IMR-90 (cell line): ENCODE measurements around the gene SYNPO2. TPM values are rescaled to one million over a fixed set of nuclear protein-coding genes. Genes with fewer than 3 reads are reported as not detected.

Source experiments
- ATAC-seq: fragments of 200-7000 bp; cut with Tn5 transposase; 2 replicates; pipeline ENCODE4 v1.9.1; 2020; ENCODE audit warnings: low read depth, mild to moderate bottlenecking, moderate library complexity
- BruUV-seq: library from RNA; stranded (reverse); fragments of 400-500 nt; replicated peaks from 2 replicates; lab custom pipeline; 2021; lab: Mats Ljungman, UMichigan
- CTCF ChIA-PET: fragments of 300-600 bp; formaldehyde crosslinking; extraction: SDS; loops from one replicate; lab custom pipeline; 2021; ENCODE audit warnings: antibody characterized with exemption; lab: Yijun Ruan, JAX
- POLR2A ChIA-PET: fragments of 300-600 bp; sonication (Branson Sonifier 250); formaldehyde crosslinking; loops from one replicate; lab custom pipeline; 2022; ENCODE audit warnings: antibody characterized with exemption; ENCODE audit not compliant: unreplicated experiment; lab: Charles Lee
- DNase-seq: peaks from one replicate; pipeline ENCODE4 v3.0.0; 2013
- H2AFZ ChIP-seq: replicated peaks from 2 replicates; pipeline ENCODE3; 2013; ENCODE audit warnings: low read length, mild to moderate bottlenecking; ENCODE audit not compliant: poor library complexity
- H2AK5ac ChIP-seq: 2 replicates; pipeline ENCODE4 v1.6.1; 2013; ENCODE audit warnings: low read depth, low read length, inconsistent platforms
- H2AK9ac ChIP-seq: replicated peaks from 2 replicates; pipeline ENCODE3; 2013; ENCODE audit warnings: mild to moderate bottlenecking, low read depth, low read length, moderate library complexity; ENCODE audit not compliant: poor library complexity
- H2BK120ac ChIP-seq: 2 replicates; pipeline ENCODE4 v1.6.1; 2013; ENCODE audit warnings: low read depth, low read length, inconsistent platforms
- H2BK15ac ChIP-seq: 3 replicates; pipeline ENCODE4 v1.6.1; 2013; ENCODE audit warnings: low read depth, low read length, inconsistent platforms
- H2BK20ac ChIP-seq: 2 replicates; pipeline ENCODE4 v1.6.1; 2013; ENCODE audit warnings: low read depth, mild to moderate bottlenecking, inconsistent platforms, low read length, moderate library complexity
- H2BK5ac ChIP-seq: 2 replicates; pipeline ENCODE4 v1.6.1; 2013; ENCODE audit warnings: mild to moderate bottlenecking, low read depth, low read length, inconsistent platforms; ENCODE audit not compliant: poor library complexity, severe bottlenecking
- H3K14ac ChIP-seq: replicated peaks from 2 replicates; pipeline ENCODE4 v1.6.1; 2013; ENCODE audit warnings: low read depth, low read length, inconsistent platforms
- H3K18ac ChIP-seq: 2 replicates; pipeline ENCODE4 v1.6.1; 2013; ENCODE audit warnings: low read depth, low read length, control low read depth
- H3K23ac ChIP-seq: 2 replicates; pipeline ENCODE4 v1.6.1; 2013; ENCODE audit warnings: low read depth, low read length, inconsistent platforms
- H3K27ac ChIP-seq: 2 replicates; pipeline ENCODE4 v1.5.1; 2013; ENCODE audit warnings: mild to moderate bottlenecking, control low read depth, low read length; ENCODE audit not compliant: insufficient read depth
- H3K27me3 ChIP-seq: 2 replicates; pipeline ENCODE4 v1.6.1; 2013; ENCODE audit warnings: low read length; ENCODE audit not compliant: control insufficient read depth, insufficient read depth
- H3K36me3 ChIP-seq: 2 replicates; pipeline ENCODE4 v1.6.1; 2013; ENCODE audit warnings: low read length, mixed read lengths; ENCODE audit not compliant: control insufficient read depth, insufficient read depth
- H3K4ac ChIP-seq: 2 replicates; pipeline ENCODE4 v1.6.1; 2013; ENCODE audit warnings: low read depth, low read length, inconsistent platforms
- H3K4me1 ChIP-seq: 2 replicates; pipeline ENCODE4 v1.6.1; 2013; ENCODE audit warnings: low read length, mixed read lengths; ENCODE audit not compliant: control insufficient read depth, insufficient read depth
- H3K4me2 ChIP-seq: 2 replicates; pipeline ENCODE4 v1.6.1; 2013; ENCODE audit warnings: low read depth, mild to moderate bottlenecking, control low read depth, low read length, moderate library complexity
- H3K4me3 ChIP-seq: 2 replicates; pipeline ENCODE4 v1.5.1; 2013; ENCODE audit warnings: low read depth, mild to moderate bottlenecking, control low read depth, low read length, moderate library complexity; ENCODE audit not compliant: insufficient read depth
- H3K56ac ChIP-seq: 2 replicates; pipeline ENCODE4 v1.6.1; 2013; ENCODE audit warnings: low read length, inconsistent platforms; ENCODE audit not compliant: insufficient read depth; ENCODE audit errors: extremely low read depth
- H3K79me1 ChIP-seq, 2 experiments: 2 replicates each; pipeline ENCODE4 v1.6.1; 2013; ENCODE audit warnings: low read length in 2 of 2, inconsistent platforms in 1 of 2, low read depth in 1 of 2
- H3K9ac ChIP-seq: 2 replicates; pipeline ENCODE4 v1.6.1; 2013; ENCODE audit warnings: low read depth, low read length, control low read depth
- H3K9me1 ChIP-seq: 2 replicates; pipeline ENCODE4 v1.6.1; 2013; ENCODE audit warnings: low read length, inconsistent platforms; ENCODE audit not compliant: insufficient read depth
- H3K9me3 ChIP-seq: 2 replicates; pipeline ENCODE4 v1.6.1; 2013; ENCODE audit warnings: low read length; ENCODE audit not compliant: control insufficient read depth, insufficient read depth
- H4K20me1 ChIP-seq: 2 replicates; pipeline ENCODE4 v1.6.1; 2013; ENCODE audit warnings: low read length, inconsistent platforms; ENCODE audit not compliant: insufficient read depth
- H4K5ac ChIP-seq: 2 replicates; pipeline ENCODE4 v1.6.1; 2013; ENCODE audit warnings: mild to moderate bottlenecking, low read depth, low read length, control low read depth
- H4K8ac ChIP-seq, 2 experiments: 2 replicates each; pipeline ENCODE4 v1.6.1; 2013; ENCODE audit warnings: low read depth in 2 of 2, low read length in 2 of 2, control low read depth in 1 of 2, inconsistent platforms in 1 of 2
- H4K91ac ChIP-seq: 2 replicates; pipeline ENCODE4 v1.6.1; 2013; ENCODE audit warnings: low read depth, low read length, inconsistent platforms; ENCODE audit not compliant: insufficient read depth
- BHLHE40 ChIP-seq: fragments of 150-350 bp; IDR thresholded peaks from 2 replicates; pipeline ENCODE4 v1.6.1; 2016; ENCODE audit warnings: mild to moderate bottlenecking, low read depth, low read length
- CEBPB ChIP-seq: IDR thresholded peaks from 2 replicates; pipeline ENCODE4 v1.6.1; 2012; ENCODE audit warnings: low read depth, low read length, improper control_type of control experiment
- CHD1 ChIP-seq: IDR thresholded peaks from 2 replicates; pipeline ENCODE4 v1.6.1; 2012; ENCODE audit warnings: low read depth, low read length, improper control_type of control experiment
- CTCF ChIP-seq: conservative IDR thresholded peaks from 2 replicates; pipeline ENCODE4 v1.5.1; 2012; ENCODE audit warnings: mild to moderate bottlenecking, low read depth, low read length, improper control_type of control experiment
- ELK1 ChIP-seq: fragments of 150-350 bp; IDR thresholded peaks from 2 replicates; pipeline ENCODE4 v1.6.1; 2016; ENCODE audit warnings: low read depth, mild to moderate bottlenecking, low read length, moderate library complexity, borderline replicate concordance
- FOS ChIP-seq: fragments of 150-350 bp; IDR thresholded peaks from 2 replicates; pipeline ENCODE4 v1.6.1; 2016; ENCODE audit warnings: low read depth, low read length
- MAFK ChIP-seq: IDR thresholded peaks from 2 replicates; pipeline ENCODE4 v1.6.1; 2012; ENCODE audit warnings: low read depth, low read length, improper control_type of control experiment
- MAZ ChIP-seq: IDR thresholded peaks from 2 replicates; pipeline ENCODE4 v1.6.1; 2012; ENCODE audit warnings: low read depth, mild to moderate bottlenecking, low read length, improper control_type of control experiment, moderate library complexity, borderline replicate concordance
- MXI1 ChIP-seq: IDR thresholded peaks from 2 replicates; pipeline ENCODE4 v1.6.1; 2012; ENCODE audit warnings: low read depth, mild to moderate bottlenecking, low read length, moderate library complexity, borderline replicate concordance
- NFE2L2 ChIP-seq: fragments of 150-350 bp; IDR thresholded peaks from 2 replicates; pipeline ENCODE4 v1.6.1; 2016; ENCODE audit warnings: low read depth, mild to moderate bottlenecking, low read length
- POLR2A ChIP-seq: IDR thresholded peaks from 2 replicates; pipeline ENCODE4 v1.6.1; 2012; ENCODE audit warnings: mild to moderate bottlenecking, low read depth, low read length
- RAD21 ChIP-seq: IDR thresholded peaks from 2 replicates; pipeline ENCODE4 v1.6.1; 2012; ENCODE audit warnings: low read length, improper control_type of control experiment
- RCOR1 ChIP-seq: IDR thresholded peaks from 2 replicates; pipeline ENCODE4 v1.6.1; 2012; ENCODE audit warnings: mild to moderate bottlenecking, low read length, improper control_type of control experiment; ENCODE audit not compliant: insufficient replicate concordance
- RFX5 ChIP-seq: IDR thresholded peaks from 2 replicates; pipeline ENCODE4 v1.8.0; 2012; ENCODE audit warnings: low read depth, mild to moderate bottlenecking, low read length, moderate library complexity
- SMC3 ChIP-seq: fragments of 150-350 bp; IDR thresholded peaks from 2 replicates; pipeline ENCODE4 v1.6.1; 2016; ENCODE audit warnings: low read depth, mild to moderate bottlenecking, antibody characterized with exemption, low read length, moderate library complexity
- USF2 ChIP-seq: fragments of 150-350 bp; IDR thresholded peaks from 2 replicates; pipeline ENCODE4 v1.6.1; 2017; ENCODE audit warnings: mild to moderate bottlenecking, antibody characterized with exemption, low read length, low read depth
- WGBS, 2 experiments: methylation state at CpG; one replicate each; pipeline versions ENCODE4 v1.1.5 to v1.1.7; 2013; ENCODE audit warnings: missing lambda C conversion rate in 2 of 2; ENCODE audit not compliant: insufficient read length in 1 of 2; ENCODE audit errors: extremely low coverage in 2 of 2; 5-methylcytosine and 5-hydroxymethylcytosine counted together
- dilution Hi-C: fragments of 300-500 bp; cut with HindIII; formaldehyde crosslinking; loops from one replicate; pipeline ENCODE4 v1.14.3; 2018; ENCODE audit warnings: low sequenced_read_pairs; ENCODE audit not compliant: unreplicated experiment
- in situ Hi-C: fragments of 300-500 bp; cut with MboI; formaldehyde crosslinking; loops from 3 replicates; pipeline ENCODE4 v1.14.3; 2019; ENCODE audit warnings: low sequenced_read_pairs, inconsistent platforms, mixed read lengths
- intact Hi-C: fragments of 100-400 bp; cut with micrococcal nuclease; formaldehyde crosslinking; loops from 2 replicates; pipeline ENCODE4 v1.10.0; 2022
- polyA plus RNA-seq, 3 experiments: library from polyadenylated mRNA; depleted of rRNA; stranded (reverse); fragments of >200 nt; gene quantifications; 2 replicates each; pipeline ENCODE4 v1.2.3, GENCODE V29; 2012; ENCODE audit warnings: low replicate concordance in 1 of 3
- total RNA-seq: library from RNA; depleted of rRNA; stranded (reverse); fragments of >200 nt; gene quantifications from 2 replicates; pipeline ENCODE4 v1.2.3, GENCODE V29; 2012

Gene SYNPO2
- total and polyA plus RNA-seq, 2 of the 4 experiments (the other 2 are of a cell fraction): 0.99 to 1.8 TPM

GRCh38 chr4:119005928-119006460 lies 117.3 kb downstream of the SYNPO2 start:
- no peak for DNase-seq
- peak overlapping the region; percentile 15; the same call in 2 of the 3 replicates for H2BK15ac ChIP-seq
- CTCF ChIA-PET: no interaction called here
- H3K9ac ChIP-seq: no peak overlapping the region
- peak overlapping the region; percentile 71 for H3K18ac ChIP-seq
- no CpG with 5 or more reads among the region's 2 CpGs for WGBS, 2 experiments
- H3K9me1 ChIP-seq: no peaks in the 10 kb centered on the region
- in situ Hi-C loops: no loop called here
- no TSS peak for BruUV-seq
- H3K4me3 ChIP-seq: no peak overlapping the region
- dilution Hi-C loops: no loop called here
- peak overlapping the region; percentile 31; the same call in 1 of the 2 replicates for H3K4ac ChIP-seq
- POLR2A ChIA-PET: no interaction called here
- intact Hi-C loops: no loop called here
- no peak overlapping the region for H3K23ac ChIP-seq
- TF ChIP-seq SMC3 (no peak), CEBPB (no peak), POLR2A (no peak), USF2 (no peak), FOS (no peak), RAD21 (no peak), NFE2L2 (no peak), CHD1 (no peak), MAZ (no peak), MXI1 (no peak), RFX5 (no peak), BHLHE40 (no peak), RCOR1 (no peak), CTCF (no peak), MAFK (no peak), ELK1 (no peak)
- H2BK120ac ChIP-seq: peak overlapping the region; percentile 5
- H4K8ac ChIP-seq: peak overlapping the region; percentile 9 to 16; a peak in 1 of 4 replicates
- no peak overlapping the region for H3K56ac ChIP-seq
- no peaks in the 10 kb centered on the region for H3K79me1 ChIP-seq
- H2AK9ac ChIP-seq: no peak overlapping the region
- peak overlapping the region; percentile 44 for H4K5ac ChIP-seq
- no peak overlapping the region for H3K4me2 ChIP-seq
- H3K14ac ChIP-seq: no peak overlapping the region
- H3K27me3 ChIP-seq: no peaks in the 10 kb centered on the region
- no peak overlapping the region for H2AFZ ChIP-seq
- H3K27ac ChIP-seq: no peak overlapping the region
- peak overlapping the region; percentile 8; the same call in 1 of the 2 replicates for H2BK20ac ChIP-seq
- peak overlapping the region; percentile 40 for H2BK5ac ChIP-seq
- H3K36me3 ChIP-seq: no peaks in the 10 kb centered on the region
- H2AK5ac ChIP-seq: no peak overlapping the region
- H4K91ac ChIP-seq: no peak overlapping the region
- peaks cover under 1% of the 10 kb centered on the region; the same call in 1 of the 2 replicates for H3K4me1 ChIP-seq
- H3K9me3 ChIP-seq: no peaks in the 10 kb centered on the region
- no peak for ATAC-seq
- no peaks in the 10 kb centered on the region for H4K20me1 ChIP-seq
